ENCODE data around the gene PPP1R1C.

PPP1R1C gene

GRCh38 chr2:182166841-182167240, 181.2 kb downstream of the PPP1R1C start:
- no peak overlapping the region for H3K4me3 ChIP-seq (ENCODE audit: low read depth, low read length)
- DNase-seq (ENCODE audit: low read depth) = no peak
- no peak for TF ChIP-seq CTCF (IDR thresholded peaks at IDR 0.05; ENCODE audit: insufficient read depth, low read depth, low read length, missing control alignments)

Data from GM12865 (cell line).